ENCODE data around the gene PFDN1.

PFDN1 gene

GRCh38 chr5:140227046-140227445 is 75.9 kb downstream of the PFDN1 start:
- in situ Hi-C loops (cut with MboI; ENCODE audit: low pct_unique_long_range_greater_than_20kb, low sequenced_read_pairs) = loop anchor here (25.0 kb wide), 1 partner anchor 485 kb away; the partner anchor contains the start of gene ZMAT2
- no peak for DNase-seq

- in situ Hi-C loops (cut with MboI; ENCODE audit: low pct_unique_long_range_greater_than_20kb, low sequenced_read_pairs) = loop anchor here (25.0 kb wide), 1 partner anchor 487 kb away; the partner anchor contains the start of gene ZMAT2
- no peak for DNase-seq
Measured at GRCh38 chr5:140225396-140225795, 77.5 kb downstream of the PFDN1 start.

- no peak for DNase-seq
- in situ Hi-C loops (cut with MboI; ENCODE audit: low pct_unique_long_range_greater_than_20kb, low sequenced_read_pairs) = loop anchor here (25.0 kb wide), 1 partner anchor 488 kb away; the partner anchor contains the start of gene ZMAT2
Measured at GRCh38 chr5:140224658-140225057, 78.2 kb downstream of the PFDN1 start.

- in situ Hi-C loops (cut with MboI; ENCODE audit: low pct_unique_long_range_greater_than_20kb, low sequenced_read_pairs) = no loop called here
- no peak for DNase-seq
Measured at GRCh38 chr5:140223567-140223966, 79.3 kb downstream of the PFDN1 start.

- in situ Hi-C loops (cut with MboI; ENCODE audit: low pct_unique_long_range_greater_than_20kb, low sequenced_read_pairs) = no loop called here
- DNase-seq = no peak
Measured at GRCh38 chr5:140222416-140222815, 80.5 kb downstream of the PFDN1 start.

- in situ Hi-C loops (cut with MboI; ENCODE audit: low pct_unique_long_range_greater_than_20kb, low sequenced_read_pairs) = no loop called here
- no peak for DNase-seq
Measured at GRCh38 chr5:140221697-140222223, 81.1 kb downstream of the PFDN1 start.

GRCh38 chr5:140220698-140221064 is 82.2 kb downstream of the PFDN1 start:
- in situ Hi-C loops (cut with MboI; ENCODE audit: low pct_unique_long_range_greater_than_20kb, low sequenced_read_pairs) = no loop called here
- no peak for DNase-seq

- in situ Hi-C loops (cut with MboI; ENCODE audit: low pct_unique_long_range_greater_than_20kb, low sequenced_read_pairs) = no loop called here
- no peak for DNase-seq
Measured at GRCh38 chr5:140220032-140220697, 82.7 kb downstream of the PFDN1 start.

- no peak for DNase-seq
- in situ Hi-C loops (cut with MboI; ENCODE audit: low pct_unique_long_range_greater_than_20kb, low sequenced_read_pairs) = no loop called here
Measured at GRCh38 chr5:140219068-140219991, 83.6 kb downstream of the PFDN1 start.

- in situ Hi-C loops (cut with MboI; ENCODE audit: low pct_unique_long_range_greater_than_20kb, low sequenced_read_pairs) = no loop called here
- no peak for DNase-seq
Measured at GRCh38 chr5:140217299-140218026, 85.4 kb downstream of the PFDN1 start.

- DNase-seq = no peak
- in situ Hi-C loops (cut with MboI; ENCODE audit: low pct_unique_long_range_greater_than_20kb, low sequenced_read_pairs) = no loop called here
Measured at GRCh38 chr5:140216478-140217074, 86.3 kb downstream of the PFDN1 start.

- no peak for DNase-seq
- in situ Hi-C loops (cut with MboI; ENCODE audit: low pct_unique_long_range_greater_than_20kb, low sequenced_read_pairs) = no loop called here
Measured at GRCh38 chr5:140215276-140215675, 87.6 kb downstream of the PFDN1 start.

- in situ Hi-C loops (cut with MboI; ENCODE audit: low pct_unique_long_range_greater_than_20kb, low sequenced_read_pairs) = no loop called here
- DNase-seq = peak; percentile 60
Measured at GRCh38 chr5:140214831-140215230, 88.1 kb downstream of the PFDN1 start.

- DNase-seq = no peak
- in situ Hi-C loops (cut with MboI; ENCODE audit: low pct_unique_long_range_greater_than_20kb, low sequenced_read_pairs) = no loop called here
Measured at GRCh38 chr5:140213370-140213983, 89.4 kb downstream of the PFDN1 start.

- in situ Hi-C loops (cut with MboI; ENCODE audit: low pct_unique_long_range_greater_than_20kb, low sequenced_read_pairs) = no loop called here
- no peak for DNase-seq
Measured at GRCh38 chr5:140208065-140208464, 94.8 kb downstream of the PFDN1 start.

- no peak for DNase-seq
- in situ Hi-C loops (cut with MboI; ENCODE audit: low pct_unique_long_range_greater_than_20kb, low sequenced_read_pairs) = no loop called here
Measured at GRCh38 chr5:140207250-140207964, 95.5 kb downstream of the PFDN1 start.

GRCh38 chr5:140205952-140206351 is 96.9 kb downstream of the PFDN1 start:
- in situ Hi-C loops (cut with MboI; ENCODE audit: low pct_unique_long_range_greater_than_20kb, low sequenced_read_pairs) = no loop called here
- DNase-seq = no peak

GRCh38 chr5:140205216-140205615 is 97.7 kb downstream of the PFDN1 start:
- in situ Hi-C loops (cut with MboI; ENCODE audit: low pct_unique_long_range_greater_than_20kb, low sequenced_read_pairs) = no loop called here
- peak; percentile 30 for DNase-seq

All from KBM-7 (cell line).